ENCODE results near the gene CST9.
"Not testable (repeated sequence)": the region's sequence is repeated elsewhere in the genome, so short reads cannot be mapped to it uniquely, and the experiment has no call there.

Gene CST9

GRCh38 chr20:23637282-23638221 is 31.8 kb upstream of the CST9 start, which contains the start of gene CST3:
Gene CST3, minus strand, starts transcription at chr20:23637955. Its CDS starts 93 bp downstream, at chr20:23637862.
- DNase-seq (ENCODE audit: low read depth), result no peak

GRCh38 chr20:23636908-23637281 is 31.2 kb upstream of the CST9 start:
- DNase-seq (ENCODE audit: low read depth), result no peak

GRCh38 chr20:23636182-23636907 is 30.6 kb upstream of the CST9 start:
- DNase-seq (ENCODE audit: low read depth), result no peak

- DNase-seq (ENCODE audit: low read depth), result not testable (repeated sequence)
These were observed 30.0 kb upstream of the CST9 start for GRCh38 chr20:23635768-23636090.

GRCh38 chr20:23634985-23635767 is 29.5 kb upstream of the CST9 start:
- DNase-seq (ENCODE audit: low read depth), result no peak

- no peak for DNase-seq (ENCODE audit: low read depth)
These were observed 28.5 kb upstream of the CST9 start for GRCh38 chr20:23634044-23634801.

GRCh38 chr20:23632711-23633573 is 27.2 kb upstream of the CST9 start:
- DNase-seq (ENCODE audit: low read depth), result no peak

- no peak for DNase-seq (ENCODE audit: low read depth)
These were observed 26.4 kb upstream of the CST9 start for GRCh38 chr20:23631981-23632710.

- no peak for DNase-seq (ENCODE audit: low read depth)
These were observed 25.6 kb upstream of the CST9 start for GRCh38 chr20:23631226-23631822.

- no peak for DNase-seq (ENCODE audit: low read depth)
These were observed 24.7 kb upstream of the CST9 start for GRCh38 chr20:23630392-23630849.

GRCh38 chr20:23629542-23630391 is 24.1 kb upstream of the CST9 start:
- no peak for DNase-seq (ENCODE audit: low read depth)

GRCh38 chr20:23629017-23629541 is 23.4 kb upstream of the CST9 start:
- no peak for DNase-seq (ENCODE audit: low read depth)

- no peak for DNase-seq (ENCODE audit: low read depth)
These were observed 22.8 kb upstream of the CST9 start for GRCh38 chr20:23628402-23629016.

- DNase-seq (ENCODE audit: low read depth), result no peak
These were observed 21.8 kb upstream of the CST9 start for GRCh38 chr20:23627501-23627900.

GRCh38 chr20:23626040-23626620 is 20.4 kb upstream of the CST9 start:
- DNase-seq (ENCODE audit: low read depth), result no peak

GRCh38 chr20:23625236-23625964 is 19.7 kb upstream of the CST9 start:
- no peak for DNase-seq (ENCODE audit: low read depth)

- no peak for DNase-seq (ENCODE audit: low read depth)
These were observed 18.6 kb upstream of the CST9 start for GRCh38 chr20:23624324-23624691.

All from stimulated activated CD8-positive, alpha-beta memory T cell treated with anti-CD3 and anti-CD28 coated beads, Interleukin-15, amount 100 ng/mL, for 24 hours (primary cell).